HEK293 (cell line): ENCODE measurements around the gene MYMK.

ENCODE experiments used
- CTCF ChIA-PET: fragments of 350-600 bp; formaldehyde crosslinking; extraction: SDS; loops from one replicate; lab custom pipeline; 2021; ENCODE audit warnings: antibody characterized with exemption; lab: Yijun Ruan, JAX
- POLR2A ChIA-PET: fragments of 300-600 bp; formaldehyde crosslinking; extraction: SDS; loops from one replicate; lab custom pipeline; 2020; ENCODE audit warnings: antibody characterized with exemption, inconsistent platforms; lab: Yijun Ruan, JAX
- H3K27ac ChIP-seq: fragments of 200-500 bp; sonication (Bioruptor generic); 2 replicates; pipeline ENCODE4 v1.5.1; 2014; ENCODE audit warnings: low read depth, low read length, control low read depth, inconsistent platforms; ENCODE audit errors: extremely low read depth
- H3K36me3 ChIP-seq, 2 experiments: fragments of 200-500 bp in 1 of 2; sonication (Bioruptor generic) in 1 of 2; 1 replicate in 1 of 2; 2 replicates in 1 of 2; pipeline ENCODE4 v1.5.1; 2014 to 2017; ENCODE audit warnings: inconsistent platforms in 2 of 2, low read length in 2 of 2; ENCODE audit not compliant: control insufficient read depth in 2 of 2, insufficient read depth in 1 of 2
- H3K4me1 ChIP-seq: fragments of 200-500 bp; sonication (Bioruptor generic); 2 replicates; pipeline ENCODE4 v1.5.1; 2014; ENCODE audit warnings: mild to moderate bottlenecking, low read length, inconsistent platforms; ENCODE audit not compliant: control insufficient read depth, insufficient read depth
- H3K4me3 ChIP-seq: 2 replicates; pipeline ENCODE4 v1.5.1; 2011; ENCODE audit warnings: low read depth, mild to moderate bottlenecking, control low read depth, low read length, moderate library complexity
- H3K9me3 ChIP-seq: fragments of 200-500 bp; sonication (Bioruptor generic); 2 replicates; pipeline ENCODE4 v1.5.1; 2014; ENCODE audit warnings: low read depth, low read length, inconsistent platforms; ENCODE audit not compliant: control insufficient read depth, insufficient read depth
- BCL6B ChIP-seq: fragments of 450-650 bp; formaldehyde crosslinking; IDR thresholded peaks from 2 replicates; pipeline ENCODE4 v1.5.1; 2017; ENCODE audit warnings: missing biosample characterization, missing genetic modification characterization
- EGR2 ChIP-seq: fragments of 450-650 bp; formaldehyde crosslinking; IDR thresholded peaks from 2 replicates; pipeline ENCODE4 v1.5.1; 2016; ENCODE audit warnings: low read depth, missing biosample characterization, missing genetic modification characterization
- OVOL3 ChIP-seq: fragments of 450-650 bp; formaldehyde crosslinking; IDR thresholded peaks from 2 replicates; pipeline ENCODE4 v1.5.1; 2016; ENCODE audit warnings: missing biosample characterization, missing genetic modification characterization
- PRDM6 ChIP-seq: fragments of 450-650 bp; formaldehyde crosslinking; IDR thresholded peaks from 2 replicates; pipeline ENCODE4 v1.5.1; 2017; ENCODE audit warnings: missing biosample characterization, missing genetic modification characterization
- SCRT1 ChIP-seq: fragments of 450-650 bp; formaldehyde crosslinking; IDR thresholded peaks from 2 replicates; pipeline ENCODE4 v1.5.1; 2016; ENCODE audit warnings: missing biosample characterization, missing genetic modification characterization, borderline replicate concordance
- SCRT2 ChIP-seq: fragments of 450-650 bp; formaldehyde crosslinking; IDR thresholded peaks from 2 replicates; pipeline ENCODE4 v1.5.1; 2016; ENCODE audit warnings: missing biosample characterization, missing genetic modification characterization
- ZBTB17 ChIP-seq: fragments of 450-650 bp; formaldehyde crosslinking; IDR thresholded peaks from 2 replicates; pipeline ENCODE4 v1.5.1; 2016; ENCODE audit warnings: missing biosample characterization, missing genetic modification characterization
- ZNF10 ChIP-seq: fragments of 450-650 bp; formaldehyde crosslinking; IDR thresholded peaks from 2 replicates; pipeline ENCODE4 v1.5.1; 2017; ENCODE audit warnings: missing biosample characterization, missing genetic modification characterization
- ZNF121 ChIP-seq: fragments of 450-650 bp; formaldehyde crosslinking; IDR thresholded peaks from 2 replicates; pipeline ENCODE4 v1.5.1; 2016; ENCODE audit warnings: missing biosample characterization, missing genetic modification characterization
- ZNF18 ChIP-seq: fragments of 450-650 bp; formaldehyde crosslinking; IDR thresholded peaks from 2 replicates; pipeline ENCODE4 v1.5.1; 2016; ENCODE audit warnings: missing biosample characterization, missing genetic modification characterization
- ZNF202 ChIP-seq: fragments of 450-650 bp; formaldehyde crosslinking; IDR thresholded peaks from 2 replicates; pipeline ENCODE4 v1.5.1; 2016; ENCODE audit warnings: missing biosample characterization, missing genetic modification characterization, borderline replicate concordance
- ZNF341 ChIP-seq: fragments of 450-650 bp; formaldehyde crosslinking; IDR thresholded peaks from 2 replicates; pipeline ENCODE4; 2016; ENCODE audit warnings: low read depth, missing biosample characterization, missing genetic modification characterization
- ZNF433 ChIP-seq: fragments of 450-650 bp; formaldehyde crosslinking; IDR thresholded peaks from 2 replicates; pipeline ENCODE4 v1.5.1; 2016; ENCODE audit warnings: missing biosample characterization, missing genetic modification characterization, low read depth
- ZNF449 ChIP-seq: fragments of 450-650 bp; formaldehyde crosslinking; IDR thresholded peaks from 2 replicates; pipeline ENCODE4 v1.5.1; 2017; ENCODE audit warnings: missing biosample characterization, mild to moderate bottlenecking, missing genetic modification characterization, moderate library complexity
- ZNF488 ChIP-seq: fragments of 450-650 bp; formaldehyde crosslinking; IDR thresholded peaks from 2 replicates; pipeline ENCODE4 v1.5.1; 2016; ENCODE audit warnings: missing biosample characterization, missing genetic modification characterization
- ZNF521 ChIP-seq: fragments of 450-650 bp; formaldehyde crosslinking; IDR thresholded peaks from 2 replicates; pipeline ENCODE4 v1.5.1; 2017; ENCODE audit warnings: missing biosample characterization, mild to moderate bottlenecking, missing genetic modification characterization
- ZNF596 ChIP-seq: fragments of 450-650 bp; IDR thresholded peaks from 2 replicates; pipeline ENCODE4 v1.5.0; 2018; ENCODE audit warnings: missing biosample characterization, mild to moderate bottlenecking, missing genetic modification characterization, moderate library complexity
- ZNF777 ChIP-seq: fragments of 450-650 bp; formaldehyde crosslinking; IDR thresholded peaks from 2 replicates; pipeline ENCODE4 v1.5.1; 2017; ENCODE audit warnings: missing biosample characterization, missing genetic modification characterization, borderline replicate concordance
- ZSCAN30 ChIP-seq: fragments of 450-650 bp; IDR thresholded peaks from 2 replicates; pipeline ENCODE4 v1.5.1; 2018; ENCODE audit warnings: missing biosample characterization, mild to moderate bottlenecking, missing genetic modification characterization, moderate library complexity

The MYMK gene

GRCh38 chr9:133563291-133563796 lies 38.6 kb upstream of the MYMK start (continued):
- no peak for TF ChIP-seq ZNF777
- TF ChIP-seq ZNF449 (tag by site-specific recombination), result no peak
- no peak for TF ChIP-seq ZNF18 (tag by site-specific recombination)
- TF ChIP-seq EGR2 (tag by site-specific recombination), result peak; percentile 87
- no peak for TF ChIP-seq ZSCAN30 (tag by site-specific recombination)
- TF ChIP-seq ZNF488, result no peak
- TF ChIP-seq ZNF10, result no peak
- no peak for TF ChIP-seq PRDM6 (tag by site-specific recombination)
- no peak for TF ChIP-seq BCL6B
- TF ChIP-seq OVOL3 (tag by site-specific recombination), result no peak
- TF ChIP-seq ZNF433 (tag by site-specific recombination), result no peak
- peak; percentile 94 for TF ChIP-seq ZNF596 (tag by site-specific recombination)
- no peak for TF ChIP-seq ZNF521 (tag by site-specific recombination)

GRCh38 chr9:133562611-133563290 lies 38.0 kb upstream of the MYMK start:
- no peak overlapping the region for H3K4me3 ChIP-seq
- ChIA-PET POLR2A (no interaction called here), CTCF (no interaction called here)
- H3K9me3 ChIP-seq, result no peaks in the 10 kb centered on the region
- no peaks in the 10 kb centered on the region for H3K36me3 ChIP-seq
- peaks cover 4% of the 10 kb centered on the region for H3K4me1 ChIP-seq
- H3K27ac ChIP-seq, result no peak overlapping the region
- TF ChIP-seq OVOL3 (tag by site-specific recombination), result no peak
- peak; percentile 73 for TF ChIP-seq SCRT2 (tag by site-specific recombination)
- peak; percentile 45; the same call in 1 of the 2 replicates for TF ChIP-seq ZNF341 (tag by site-specific recombination)
- no peak for TF ChIP-seq SCRT1
- TF ChIP-seq ZNF202, result no peak
- TF ChIP-seq ZBTB17 (tag by site-specific recombination), result no peak
- TF ChIP-seq ZNF121 (tag by site-specific recombination), result no peak
